Astrocyte (in vitro differentiated cells and primary cell): ENCODE results near the gene CFTR.

ENCODE experiments used
- EZH2 ChIP-seq: IDR thresholded peaks from 2 replicates; pipeline ENCODE4 v1.6.1; 2012; ENCODE audit warnings: mild to moderate bottlenecking, low read length, inconsistent platforms; ENCODE audit not compliant: insufficient read depth
- TF ChIP-seq, protein P1 (sequence below): IDR thresholded peaks from 2 replicates; pipeline ENCODE4 v1.5.1; 2011; ENCODE audit warnings: low read depth, mild to moderate bottlenecking, inconsistent platforms, low read length, moderate library complexity; ENCODE audit not compliant: insufficient read depth

DNA sequence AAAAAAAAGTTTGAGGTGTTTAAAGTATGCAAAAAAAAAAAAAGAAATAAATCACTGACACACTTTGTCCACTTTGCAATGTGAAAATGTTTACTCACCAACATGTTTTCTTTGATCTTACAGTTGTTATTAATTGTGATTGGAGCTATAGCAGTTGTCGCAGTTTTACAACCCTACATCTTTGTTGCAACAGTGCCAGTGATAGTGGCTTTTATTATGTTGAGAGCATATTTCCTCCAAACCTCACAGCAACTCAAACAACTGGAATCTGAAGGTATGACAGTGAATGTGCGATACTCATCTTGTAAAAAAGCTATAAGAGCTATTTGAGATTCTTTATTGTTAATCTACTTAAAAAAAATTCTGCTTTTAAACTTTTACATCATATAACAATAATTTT lies 130.6 kb downstream of the CFTR start:
- no peak for TF ChIP-seq EZH2
- TF ChIP-seq, protein P1, sequence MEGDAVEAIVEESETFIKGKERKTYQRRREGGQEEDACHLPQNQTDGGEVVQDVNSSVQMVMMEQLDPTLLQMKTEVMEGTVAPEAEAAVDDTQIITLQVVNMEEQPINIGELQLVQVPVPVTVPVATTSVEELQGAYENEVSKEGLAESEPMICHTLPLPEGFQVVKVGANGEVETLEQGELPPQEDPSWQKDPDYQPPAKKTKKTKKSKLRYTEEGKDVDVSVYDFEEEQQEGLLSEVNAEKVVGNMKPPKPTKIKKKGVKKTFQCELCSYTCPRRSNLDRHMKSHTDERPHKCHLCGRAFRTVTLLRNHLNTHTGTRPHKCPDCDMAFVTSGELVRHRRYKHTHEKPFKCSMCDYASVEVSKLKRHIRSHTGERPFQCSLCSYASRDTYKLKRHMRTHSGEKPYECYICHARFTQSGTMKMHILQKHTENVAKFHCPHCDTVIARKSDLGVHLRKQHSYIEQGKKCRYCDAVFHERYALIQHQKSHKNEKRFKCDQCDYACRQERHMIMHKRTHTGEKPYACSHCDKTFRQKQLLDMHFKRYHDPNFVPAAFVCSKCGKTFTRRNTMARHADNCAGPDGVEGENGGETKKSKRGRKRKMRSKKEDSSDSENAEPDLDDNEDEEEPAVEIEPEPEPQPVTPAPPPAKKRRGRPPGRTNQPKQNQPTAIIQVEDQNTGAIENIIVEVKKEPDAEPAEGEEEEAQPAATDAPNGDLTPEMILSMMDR: no peak
